Measurements from ENCODE around the gene DBH.

The DBH gene

DNA sequence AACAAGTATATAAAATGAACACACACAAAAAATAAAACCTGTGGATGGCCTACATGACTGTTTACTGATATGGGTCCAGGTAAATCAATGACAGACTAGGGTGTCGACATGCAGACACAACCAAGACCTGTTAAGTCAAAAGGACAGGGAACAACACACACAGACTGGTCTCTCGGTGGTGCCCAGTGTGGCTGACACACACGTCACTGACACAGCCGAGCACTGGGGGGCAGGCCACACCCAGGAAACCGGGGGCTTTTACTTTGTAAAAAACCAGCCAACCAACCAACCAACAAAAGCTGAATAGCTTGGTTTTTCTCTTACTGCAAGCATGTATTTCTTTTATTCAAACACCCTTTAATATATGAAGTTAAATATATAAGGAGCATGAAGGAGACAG lies 31.9 kb upstream of the DBH start:
- DNase-seq (ENCODE audit: insufficient read length, low spot score): no peak
- FAIRE-seq: no peak

DNA sequence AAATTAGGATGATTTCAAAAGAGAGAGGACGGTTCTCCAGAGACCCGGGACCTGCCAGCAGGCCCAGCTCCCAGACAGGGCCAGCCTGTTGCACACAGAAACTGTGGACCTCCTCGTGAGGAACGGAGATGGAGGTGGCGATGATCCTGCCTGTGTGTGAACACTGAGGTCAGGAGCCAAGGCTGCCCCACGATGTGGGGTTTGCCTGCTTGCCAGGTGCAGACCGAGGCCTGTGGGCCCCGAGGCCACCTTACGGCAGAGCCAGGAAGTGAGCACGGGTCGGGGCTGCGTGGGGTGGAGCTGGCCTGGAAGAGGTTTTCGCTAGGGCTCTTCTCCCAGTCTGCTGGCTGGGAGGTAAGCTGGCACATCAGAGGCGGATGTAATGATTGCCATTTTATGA lies 31.3 kb upstream of the DBH start:
- FAIRE-seq (no peak), DNase-seq (ENCODE audit: insufficient read length, low spot score) (no peak)

DNA sequence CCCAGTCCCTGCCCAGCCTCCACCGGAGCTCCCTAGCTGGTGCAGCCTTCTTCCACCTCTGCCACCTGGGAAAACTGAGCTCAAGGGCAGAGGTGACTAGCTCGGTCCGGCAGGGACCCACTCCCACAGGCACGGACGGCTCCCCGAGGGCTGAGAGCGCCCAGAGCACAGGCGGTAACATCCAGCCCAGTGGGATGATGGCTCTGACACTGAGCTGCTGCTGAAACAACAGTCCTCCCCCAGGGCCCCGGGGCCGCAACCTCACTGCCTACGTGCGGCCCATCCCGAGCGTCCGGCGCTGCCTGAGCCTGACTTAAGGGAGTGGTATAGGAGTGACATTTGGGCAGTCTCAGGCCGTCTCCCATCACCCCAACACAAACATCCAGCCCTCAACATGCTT lies 30.7 kb upstream of the DBH start:
- DNase-seq (ENCODE audit: insufficient read length, low spot score): no peak
- no peak for FAIRE-seq

DNA sequence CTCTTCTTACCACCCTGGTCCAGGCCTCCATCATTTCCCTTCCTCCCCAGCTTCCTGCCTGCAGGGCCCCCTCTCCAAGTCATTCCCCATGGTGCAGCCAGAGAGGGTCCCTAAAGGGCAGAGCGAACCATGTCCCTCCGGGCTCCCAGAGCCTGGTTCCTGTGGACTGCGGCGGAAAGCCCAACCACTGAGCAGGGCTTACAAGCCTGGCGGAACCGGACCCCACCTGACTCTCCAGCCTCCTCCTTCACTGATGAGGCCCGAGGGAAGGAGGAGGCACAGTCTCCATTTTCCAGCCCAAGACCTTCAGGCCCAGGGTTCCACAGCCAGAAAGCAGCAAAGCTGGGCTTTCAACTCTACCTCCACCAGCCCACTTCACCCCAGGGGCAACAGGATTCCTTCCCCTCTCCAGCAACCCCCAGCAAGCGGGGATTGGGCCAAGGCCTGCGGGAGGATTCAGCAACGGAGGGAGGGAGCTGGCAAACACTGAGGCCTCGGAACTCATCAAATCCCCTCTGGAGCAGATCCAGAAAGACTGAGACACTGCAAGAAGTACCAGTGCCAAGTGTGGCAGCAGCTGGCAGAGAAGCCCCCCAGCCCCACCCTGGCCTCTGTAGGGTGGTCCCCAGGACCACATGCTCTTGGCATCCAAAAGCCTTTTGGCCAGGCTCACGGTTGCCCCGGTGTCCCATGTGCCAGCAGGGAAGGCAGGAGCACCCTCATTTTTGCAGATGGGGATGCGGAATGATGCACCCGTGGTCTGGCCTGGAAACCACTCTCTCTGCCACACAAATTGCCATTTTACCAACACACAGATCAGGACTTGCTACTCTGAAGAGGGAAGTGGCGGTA lies 30.1 kb upstream of the DBH start:
- FAIRE-seq: no peak
- no peak for DNase-seq (ENCODE audit: insufficient read length, low spot score)

DNA sequence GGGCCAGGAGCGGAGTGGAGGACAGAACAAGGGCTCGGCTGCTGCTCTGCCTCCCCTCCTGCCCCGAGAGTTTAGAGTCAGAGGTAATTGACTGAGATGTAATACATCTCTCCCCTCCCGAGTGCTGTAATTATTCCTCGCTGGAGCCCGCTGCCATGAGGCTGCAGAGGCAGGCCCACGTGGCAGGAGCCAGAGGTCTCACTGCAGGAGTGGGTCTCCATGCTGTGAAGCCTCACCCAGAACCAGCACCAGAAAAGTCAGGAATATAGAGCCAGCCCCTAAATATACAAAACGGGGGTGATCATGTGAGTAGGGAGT lies 29.5 kb upstream of the DBH start:
- no peak for FAIRE-seq
- DNase-seq (ENCODE audit: insufficient read length, low spot score): no peak

DNA sequence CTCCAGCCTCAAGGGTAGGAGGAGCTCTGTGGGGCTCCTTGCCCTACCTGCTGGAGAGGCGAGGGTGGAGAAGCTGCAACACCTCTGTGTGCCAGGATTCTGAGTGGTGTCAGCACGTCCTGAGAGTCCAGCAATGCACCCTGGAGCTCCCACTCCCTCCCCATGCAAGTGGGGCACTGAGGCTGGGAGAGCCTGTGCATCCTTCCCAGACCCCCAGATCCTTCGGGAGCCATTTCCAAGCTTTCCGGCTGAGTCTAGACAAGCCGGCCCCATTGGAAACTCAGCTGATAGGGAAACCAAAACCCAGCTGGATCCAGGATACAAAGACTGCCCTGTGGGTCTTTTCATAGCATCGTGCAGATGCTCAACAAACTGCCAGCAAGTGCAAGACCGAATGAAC lies 28.8 kb upstream of the DBH start:
- DNase-seq (ENCODE audit: insufficient read length, low spot score): no peak
- no peak for FAIRE-seq

DNA sequence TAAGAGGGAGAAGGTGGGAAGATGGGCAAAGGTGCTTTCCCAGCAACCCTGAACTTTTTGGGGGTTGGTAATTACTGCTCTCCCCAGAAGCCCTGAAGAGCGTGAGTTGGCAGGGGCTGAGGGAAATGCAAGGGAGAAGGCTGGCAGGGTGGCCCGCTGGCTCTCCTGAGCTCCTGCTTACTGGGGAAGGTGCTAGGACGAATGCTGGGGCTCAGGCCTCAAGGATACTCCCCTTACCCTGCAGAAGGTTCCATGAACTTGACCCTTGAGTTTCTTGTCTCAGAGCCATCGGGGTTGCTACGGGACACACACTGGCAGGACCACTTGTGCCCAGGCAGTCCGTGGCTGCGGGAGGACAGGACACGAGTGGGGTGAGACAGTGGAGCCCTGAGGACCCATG lies 28.2 kb upstream of the DBH start:
- no peak for FAIRE-seq

DNA sequence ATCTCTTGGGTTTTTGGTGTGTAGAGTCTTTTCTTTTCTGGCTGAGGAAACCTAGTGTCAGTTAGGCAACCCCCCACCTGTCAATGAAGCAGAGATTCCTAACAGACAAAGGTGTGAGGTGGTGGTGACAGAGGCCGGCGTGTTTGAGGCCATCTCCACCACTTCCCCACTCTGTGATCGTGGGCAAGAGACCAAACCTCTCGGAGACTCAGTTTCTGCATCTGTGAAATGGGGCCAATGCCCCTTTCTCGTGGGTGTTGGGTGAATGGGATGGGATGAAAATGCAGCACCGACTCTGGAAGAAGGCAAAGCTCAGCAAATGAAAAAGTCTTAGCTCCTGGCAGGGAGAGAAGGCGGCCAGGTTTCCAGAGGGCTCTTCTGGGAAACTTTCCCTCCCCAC lies 27.8 kb upstream of the DBH start:
- DNase-seq (ENCODE audit: insufficient read length, low spot score) (no peak), FAIRE-seq (no peak)

More for the DNA sequence above, 28.2 kb upstream of the DBH start:
- no peak for DNase-seq (ENCODE audit: insufficient read length, low spot score)

DNA sequence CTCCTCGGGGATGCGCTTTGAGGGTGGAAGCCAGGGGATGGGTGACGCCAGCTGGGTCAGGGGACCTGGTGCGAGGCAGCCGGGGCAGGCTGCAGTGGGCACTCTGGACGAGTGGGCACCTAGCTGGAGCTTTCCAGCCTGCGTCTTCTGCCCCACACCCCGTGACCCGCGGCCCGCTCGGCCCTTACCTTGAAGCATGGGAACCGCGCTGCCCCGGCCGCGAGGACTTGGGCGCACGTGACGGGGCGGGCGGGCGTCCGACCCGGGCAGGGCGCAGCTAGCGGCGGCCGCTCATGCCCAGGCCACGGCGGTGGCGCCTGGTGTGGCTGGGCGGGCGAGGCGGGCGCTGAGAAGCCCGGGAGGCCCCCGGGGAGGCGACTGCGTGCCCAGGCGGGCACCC lies 27.3 kb upstream of the DBH start:
- no peak for FAIRE-seq
- DNase-seq (ENCODE audit: insufficient read length, low spot score): no peak

DNA sequence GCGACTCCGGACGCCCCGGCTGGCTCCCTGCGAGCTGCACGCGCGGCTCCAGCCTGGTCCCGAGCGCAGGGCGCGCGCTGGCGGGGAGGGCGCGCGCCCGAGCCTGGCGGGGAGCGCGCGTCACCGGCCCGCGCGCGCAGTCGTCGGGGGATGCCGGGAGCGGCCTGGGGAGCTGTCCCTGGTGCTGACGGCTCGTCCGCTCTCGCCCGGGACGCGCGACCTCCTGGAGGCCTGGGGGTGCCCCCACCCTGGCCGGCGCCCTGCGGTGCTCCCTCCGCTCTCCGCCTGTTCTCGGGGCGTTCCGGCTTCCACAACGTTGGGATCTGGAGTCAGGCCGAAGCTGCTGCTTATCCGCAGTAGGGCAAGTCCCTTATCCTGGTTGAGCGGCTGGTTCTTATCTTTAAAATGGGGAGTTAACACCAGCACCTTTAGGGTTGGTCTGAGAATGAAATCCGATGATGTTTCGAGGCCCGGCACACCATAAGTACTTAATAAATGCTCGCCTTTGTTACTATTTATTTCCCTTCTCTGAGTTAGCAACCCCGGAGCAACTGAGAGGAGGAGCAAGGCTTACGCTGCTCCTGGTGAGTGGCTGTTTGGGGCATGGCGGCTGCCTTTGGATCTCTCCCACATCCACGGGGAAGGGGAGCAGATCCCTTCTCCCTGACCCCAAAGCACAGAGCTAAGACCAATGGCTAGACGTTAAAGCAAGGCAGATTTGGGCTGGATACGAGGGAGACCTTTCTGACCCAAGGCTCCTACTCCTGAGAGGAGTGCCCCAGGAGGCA lies 26.7 kb upstream of the DBH start, which contains the start of gene FAM163B:
FAM163B (minus strand) TSS at position 79 of the 788 bp plus-strand sequence. CDS start 29,166 bp downstream, outside the sequence.
- FAIRE-seq: no peak
- no peak for DNase-seq (ENCODE audit: insufficient read length, low spot score)

DNA sequence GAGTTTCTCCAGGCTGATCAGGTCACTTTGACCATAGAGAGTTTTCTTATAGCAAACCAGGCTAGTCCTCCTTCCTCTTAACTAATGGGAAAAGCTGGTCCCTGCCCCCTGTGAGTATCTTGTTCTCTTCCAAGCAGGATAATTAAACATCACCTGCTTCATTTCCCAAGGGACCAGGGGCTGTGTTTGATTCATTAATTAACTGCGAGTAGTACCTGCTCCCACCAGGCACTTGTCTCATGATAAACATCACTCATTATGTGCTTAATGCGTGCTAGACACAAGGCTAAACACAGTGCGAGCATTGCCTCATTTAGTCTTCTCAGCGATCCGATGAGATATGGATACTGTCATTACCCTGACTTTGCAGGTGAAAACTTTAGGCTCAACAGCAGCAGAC lies 25.3 kb upstream of the DBH start:
- FAIRE-seq: no peak
- no peak for DNase-seq (ENCODE audit: insufficient read length, low spot score)

DNA sequence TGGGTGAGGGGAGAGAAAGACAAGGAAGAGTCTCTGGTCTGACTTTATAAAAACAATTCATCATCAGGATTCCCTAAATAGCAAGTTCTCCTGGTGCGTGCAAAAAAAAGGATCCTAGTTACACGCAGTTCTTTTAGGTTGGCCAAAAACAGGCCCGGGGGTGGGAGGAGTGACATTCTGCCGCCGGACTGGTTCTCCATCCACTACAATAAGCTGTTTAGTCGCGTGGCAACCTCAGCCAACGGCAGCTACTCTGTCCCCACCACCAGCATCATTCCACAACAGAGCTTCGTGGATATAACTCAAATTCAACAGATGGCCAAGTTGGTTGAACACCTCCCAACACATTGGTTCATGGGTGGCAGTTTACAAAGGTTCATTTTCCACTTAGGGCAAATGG lies 24.1 kb upstream of the DBH start:
- FAIRE-seq (no peak), DNase-seq (ENCODE audit: insufficient read length, low spot score) (no peak)

DNA sequence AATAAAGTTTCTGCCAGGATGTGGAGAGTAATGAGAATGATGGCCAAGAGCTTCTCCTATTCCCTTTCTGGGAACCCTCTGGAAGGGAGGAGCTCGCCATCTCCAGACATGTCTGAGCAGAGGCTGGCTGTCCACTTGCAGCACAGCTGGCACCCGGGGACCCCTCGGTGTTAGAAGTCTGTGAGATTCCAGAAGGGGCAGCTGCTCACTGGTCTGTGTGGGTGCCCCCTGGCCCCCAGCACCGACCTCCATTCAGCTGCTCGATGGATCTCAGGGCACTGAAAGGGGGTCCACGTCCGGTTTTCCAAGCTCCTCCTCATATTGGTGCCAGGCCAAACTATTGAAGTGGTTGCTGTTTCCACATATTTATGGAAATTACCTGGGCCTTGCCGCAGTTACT lies 23.3 kb upstream of the DBH start:
- DNase-seq (ENCODE audit: insufficient read length, low spot score) (no peak), FAIRE-seq (no peak)

DNA sequence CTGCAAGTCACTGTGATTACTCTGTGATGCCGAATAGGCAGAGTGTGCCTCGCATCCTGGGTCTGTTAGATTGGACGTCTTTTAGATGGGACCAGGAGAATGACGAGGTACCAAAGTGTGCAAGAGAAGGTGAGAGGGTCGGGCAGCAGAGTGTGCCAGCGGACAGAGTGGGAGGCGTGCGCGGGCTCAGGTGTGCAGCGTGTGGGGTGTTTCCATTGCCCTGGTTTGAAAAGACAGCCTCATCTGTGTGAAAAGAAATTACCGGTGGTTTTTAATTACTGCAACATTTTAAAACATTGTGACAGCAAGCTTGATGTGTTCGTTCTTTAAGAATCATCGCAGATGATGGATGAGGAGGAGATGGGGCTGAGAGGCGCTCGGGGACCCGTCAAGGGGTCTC lies 22.7 kb upstream of the DBH start:
- DNase-seq (ENCODE audit: insufficient read length, low spot score) (no peak), FAIRE-seq (no peak)

DNA sequence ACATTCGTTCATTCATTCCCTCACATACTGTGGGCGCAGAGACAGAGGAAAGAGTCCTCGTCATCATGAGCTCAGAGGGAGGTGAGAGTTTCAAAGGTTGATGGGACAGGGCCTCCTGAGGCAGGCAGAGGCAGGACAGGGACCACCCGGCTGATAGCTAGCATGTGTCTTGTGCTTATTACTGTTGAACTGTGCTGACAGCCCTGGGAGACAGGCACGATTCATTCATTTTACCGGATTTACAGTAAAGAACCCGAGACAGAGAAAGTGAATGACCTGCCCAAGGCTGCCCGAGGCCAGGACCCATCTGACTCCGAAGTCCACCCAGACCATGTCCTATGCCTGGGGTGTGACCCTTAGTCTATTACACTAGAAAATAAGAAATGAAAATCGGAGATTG lies 22.1 kb upstream of the DBH start:
- no peak for FAIRE-seq
- DNase-seq (ENCODE audit: insufficient read length, low spot score): no peak

DNA sequence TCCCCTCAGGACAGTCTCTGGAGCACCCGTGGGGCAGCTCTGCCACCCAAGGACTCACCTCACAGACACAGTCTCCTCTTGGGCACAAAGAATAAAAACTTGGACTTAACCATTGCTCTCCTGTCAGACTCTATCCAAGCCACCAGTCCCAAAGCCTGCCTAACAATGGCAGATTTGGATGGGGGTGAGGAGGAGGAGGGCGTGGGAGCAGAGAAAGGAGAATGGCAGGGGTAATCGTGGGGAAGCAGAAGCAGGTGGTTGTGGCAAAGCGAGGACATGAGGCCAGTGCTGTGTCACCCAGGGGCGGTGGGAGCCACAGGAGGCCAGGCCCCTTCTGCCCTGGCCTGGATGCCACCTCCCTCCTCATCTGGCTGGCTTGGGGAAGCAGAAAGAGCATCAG lies 21.5 kb upstream of the DBH start:
- FAIRE-seq (no peak), DNase-seq (ENCODE audit: insufficient read length, low spot score) (no peak)

DNA sequence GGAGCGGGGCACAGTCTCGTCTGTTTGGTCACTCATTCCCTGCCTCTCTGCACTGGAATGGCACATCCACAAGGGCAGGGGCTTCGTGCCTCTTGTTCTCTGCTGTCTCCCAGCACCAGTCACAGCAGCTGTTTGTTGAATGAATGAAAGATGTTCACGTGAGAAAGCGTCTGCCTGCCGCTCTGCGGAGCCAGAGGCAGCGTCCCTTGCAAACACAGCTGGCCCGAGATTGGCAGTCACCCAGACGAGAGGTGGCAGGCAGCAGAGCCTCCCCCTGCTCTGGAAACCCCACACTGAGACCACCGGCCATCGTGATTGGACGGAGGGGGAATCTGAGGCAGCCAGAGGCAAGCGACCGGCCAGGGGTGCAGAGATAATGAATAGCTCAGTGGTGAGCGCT lies 21.0 kb upstream of the DBH start:
- DNase-seq (ENCODE audit: insufficient read length, low spot score) (no peak), FAIRE-seq (no peak)

DNA sequence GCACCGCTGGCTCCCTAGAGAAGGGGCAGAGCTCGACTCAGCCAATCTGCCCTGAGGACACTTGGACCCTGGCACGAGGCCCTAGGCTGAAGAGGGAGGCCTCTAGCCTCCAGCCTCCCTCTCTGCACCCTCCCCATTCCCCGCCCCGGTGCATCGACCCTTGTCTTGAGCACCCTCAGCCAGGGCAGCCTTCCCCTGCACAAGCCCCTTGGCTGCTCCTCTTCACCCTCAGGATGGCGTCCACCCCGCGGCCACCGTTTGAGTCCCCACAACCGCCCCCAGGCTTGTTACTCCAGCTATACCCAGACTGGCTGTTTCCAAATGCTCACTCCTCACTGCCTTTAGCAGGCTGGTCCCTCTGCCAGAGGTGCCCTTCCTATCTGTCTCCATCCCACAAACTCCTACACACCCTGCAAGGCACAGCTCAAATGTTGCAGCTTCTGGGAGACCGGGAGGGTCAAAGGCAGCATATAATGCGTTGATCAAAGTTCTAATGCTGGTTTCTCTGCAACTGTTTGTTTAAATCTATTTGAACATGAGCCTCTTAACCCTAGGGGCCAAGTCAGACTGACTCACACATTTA lies 20.5 kb upstream of the DBH start:
- DNase-seq (ENCODE audit: insufficient read length, low spot score) (no peak), FAIRE-seq (no peak)

DNA sequence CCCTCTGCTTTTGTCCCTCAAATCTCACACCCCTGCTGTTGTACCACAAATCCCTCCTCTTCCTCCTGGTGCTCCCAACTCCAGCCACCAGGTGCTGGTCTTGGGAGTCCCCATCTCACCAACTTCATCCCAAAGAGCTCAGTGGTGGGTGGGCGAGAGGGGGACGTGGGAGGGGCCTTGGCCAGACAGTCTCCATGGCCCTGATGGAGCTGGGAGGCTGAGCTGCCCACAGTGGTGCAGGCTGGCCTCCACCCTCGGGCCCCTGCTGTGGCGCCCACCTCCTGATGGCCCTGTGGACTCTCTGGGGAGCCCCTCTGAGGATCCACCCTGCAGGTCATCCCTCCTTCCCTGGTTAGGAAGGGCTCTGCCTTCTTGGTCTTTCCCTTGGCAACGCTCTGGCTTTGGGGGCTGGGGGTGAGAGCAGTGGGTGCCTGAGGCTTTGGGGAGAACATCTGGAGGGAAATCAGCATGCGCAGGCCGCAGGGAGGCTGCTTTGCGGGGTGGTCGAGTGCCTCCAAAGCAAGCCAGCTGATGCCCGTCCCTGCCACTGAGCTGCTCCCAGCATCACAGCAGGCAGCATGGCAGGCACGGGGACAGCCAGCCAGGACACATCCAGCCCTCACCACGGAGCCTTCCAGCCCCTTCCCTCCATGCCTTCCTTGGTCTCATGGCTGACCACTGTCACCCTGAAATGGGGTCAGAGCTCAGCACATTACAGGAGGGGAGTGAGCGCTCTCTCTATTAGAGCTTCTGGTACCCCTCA lies 19.3 kb upstream of the DBH start:
- FAIRE-seq: no peak
- no peak for DNase-seq (ENCODE audit: insufficient read length, low spot score)

DNA sequence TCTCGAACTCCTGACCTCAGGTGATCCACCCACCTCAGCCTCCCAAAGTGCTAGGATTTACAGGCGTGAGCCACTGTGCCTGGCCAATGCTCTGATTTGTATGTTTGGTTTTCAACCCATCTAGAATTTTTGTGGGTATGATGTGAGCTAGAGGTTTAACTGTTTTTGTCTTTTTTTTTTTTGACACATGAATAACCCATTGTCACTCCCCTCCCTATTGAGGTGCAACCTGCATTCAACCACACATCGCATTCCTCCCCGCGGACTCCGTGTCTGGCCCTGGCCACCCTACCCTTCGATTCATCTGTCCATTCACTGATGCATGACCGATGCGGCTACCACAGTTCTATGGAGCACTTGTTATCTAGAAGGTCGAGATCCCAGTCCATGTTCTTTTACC lies 17.4 kb upstream of the DBH start:
- FAIRE-seq (no peak), DNase-seq (ENCODE audit: insufficient read length, low spot score) (no peak)

DNA sequence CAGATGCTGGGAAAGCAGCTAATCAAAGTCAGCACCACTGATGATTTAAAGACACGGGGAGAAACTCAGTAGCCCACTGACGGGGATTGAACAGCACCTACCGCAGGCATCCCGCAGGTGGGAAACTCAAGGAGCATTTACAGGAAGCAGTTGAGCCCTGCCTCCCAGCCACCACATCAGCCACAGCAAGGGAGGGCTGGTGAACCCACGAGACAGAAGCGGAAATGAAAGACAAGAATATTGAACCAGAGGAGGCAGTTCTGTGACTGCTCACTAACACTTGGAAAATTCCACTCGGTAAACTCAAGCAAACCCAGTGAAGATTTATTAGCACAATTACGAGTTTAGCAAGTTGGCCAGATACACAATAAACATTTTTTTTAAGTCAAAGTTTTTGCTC lies 16.4 kb upstream of the DBH start:
- FAIRE-seq: no peak
- DNase-seq (ENCODE audit: insufficient read length, low spot score): no peak

All from HTR-8/SVneo (cell line).